ENCODE results near the gene SNX14.

- TF ChIP-seq, protein P1, sequence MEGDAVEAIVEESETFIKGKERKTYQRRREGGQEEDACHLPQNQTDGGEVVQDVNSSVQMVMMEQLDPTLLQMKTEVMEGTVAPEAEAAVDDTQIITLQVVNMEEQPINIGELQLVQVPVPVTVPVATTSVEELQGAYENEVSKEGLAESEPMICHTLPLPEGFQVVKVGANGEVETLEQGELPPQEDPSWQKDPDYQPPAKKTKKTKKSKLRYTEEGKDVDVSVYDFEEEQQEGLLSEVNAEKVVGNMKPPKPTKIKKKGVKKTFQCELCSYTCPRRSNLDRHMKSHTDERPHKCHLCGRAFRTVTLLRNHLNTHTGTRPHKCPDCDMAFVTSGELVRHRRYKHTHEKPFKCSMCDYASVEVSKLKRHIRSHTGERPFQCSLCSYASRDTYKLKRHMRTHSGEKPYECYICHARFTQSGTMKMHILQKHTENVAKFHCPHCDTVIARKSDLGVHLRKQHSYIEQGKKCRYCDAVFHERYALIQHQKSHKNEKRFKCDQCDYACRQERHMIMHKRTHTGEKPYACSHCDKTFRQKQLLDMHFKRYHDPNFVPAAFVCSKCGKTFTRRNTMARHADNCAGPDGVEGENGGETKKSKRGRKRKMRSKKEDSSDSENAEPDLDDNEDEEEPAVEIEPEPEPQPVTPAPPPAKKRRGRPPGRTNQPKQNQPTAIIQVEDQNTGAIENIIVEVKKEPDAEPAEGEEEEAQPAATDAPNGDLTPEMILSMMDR (CRISPR knock-in tag; IDR thresholded peaks at IDR 0.05), result no peak
- TF ChIP-seq, protein P2, sequence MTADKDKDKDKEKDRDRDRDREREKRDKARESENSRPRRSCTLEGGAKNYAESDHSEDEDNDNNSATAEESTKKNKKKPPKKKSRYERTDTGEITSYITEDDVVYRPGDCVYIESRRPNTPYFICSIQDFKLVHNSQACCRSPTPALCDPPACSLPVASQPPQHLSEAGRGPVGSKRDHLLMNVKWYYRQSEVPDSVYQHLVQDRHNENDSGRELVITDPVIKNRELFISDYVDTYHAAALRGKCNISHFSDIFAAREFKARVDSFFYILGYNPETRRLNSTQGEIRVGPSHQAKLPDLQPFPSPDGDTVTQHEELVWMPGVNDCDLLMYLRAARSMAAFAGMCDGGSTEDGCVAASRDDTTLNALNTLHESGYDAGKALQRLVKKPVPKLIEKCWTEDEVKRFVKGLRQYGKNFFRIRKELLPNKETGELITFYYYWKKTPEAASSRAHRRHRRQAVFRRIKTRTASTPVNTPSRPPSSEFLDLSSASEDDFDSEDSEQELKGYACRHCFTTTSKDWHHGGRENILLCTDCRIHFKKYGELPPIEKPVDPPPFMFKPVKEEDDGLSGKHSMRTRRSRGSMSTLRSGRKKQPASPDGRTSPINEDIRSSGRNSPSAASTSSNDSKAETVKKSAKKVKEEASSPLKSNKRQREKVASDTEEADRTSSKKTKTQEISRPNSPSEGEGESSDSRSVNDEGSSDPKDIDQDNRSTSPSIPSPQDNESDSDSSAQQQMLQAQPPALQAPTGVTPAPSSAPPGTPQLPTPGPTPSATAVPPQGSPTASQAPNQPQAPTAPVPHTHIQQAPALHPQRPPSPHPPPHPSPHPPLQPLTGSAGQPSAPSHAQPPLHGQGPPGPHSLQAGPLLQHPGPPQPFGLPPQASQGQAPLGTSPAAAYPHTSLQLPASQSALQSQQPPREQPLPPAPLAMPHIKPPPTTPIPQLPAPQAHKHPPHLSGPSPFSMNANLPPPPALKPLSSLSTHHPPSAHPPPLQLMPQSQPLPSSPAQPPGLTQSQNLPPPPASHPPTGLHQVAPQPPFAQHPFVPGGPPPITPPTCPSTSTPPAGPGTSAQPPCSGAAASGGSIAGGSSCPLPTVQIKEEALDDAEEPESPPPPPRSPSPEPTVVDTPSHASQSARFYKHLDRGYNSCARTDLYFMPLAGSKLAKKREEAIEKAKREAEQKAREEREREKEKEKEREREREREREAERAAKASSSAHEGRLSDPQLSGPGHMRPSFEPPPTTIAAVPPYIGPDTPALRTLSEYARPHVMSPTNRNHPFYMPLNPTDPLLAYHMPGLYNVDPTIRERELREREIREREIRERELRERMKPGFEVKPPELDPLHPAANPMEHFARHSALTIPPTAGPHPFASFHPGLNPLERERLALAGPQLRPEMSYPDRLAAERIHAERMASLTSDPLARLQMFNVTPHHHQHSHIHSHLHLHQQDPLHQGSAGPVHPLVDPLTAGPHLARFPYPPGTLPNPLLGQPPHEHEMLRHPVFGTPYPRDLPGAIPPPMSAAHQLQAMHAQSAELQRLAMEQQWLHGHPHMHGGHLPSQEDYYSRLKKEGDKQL (CRISPR knock-in tag; IDR thresholded peaks at IDR 0.05; ENCODE audit: low read depth), result no peak
- TF ChIP-seq, protein P3, sequence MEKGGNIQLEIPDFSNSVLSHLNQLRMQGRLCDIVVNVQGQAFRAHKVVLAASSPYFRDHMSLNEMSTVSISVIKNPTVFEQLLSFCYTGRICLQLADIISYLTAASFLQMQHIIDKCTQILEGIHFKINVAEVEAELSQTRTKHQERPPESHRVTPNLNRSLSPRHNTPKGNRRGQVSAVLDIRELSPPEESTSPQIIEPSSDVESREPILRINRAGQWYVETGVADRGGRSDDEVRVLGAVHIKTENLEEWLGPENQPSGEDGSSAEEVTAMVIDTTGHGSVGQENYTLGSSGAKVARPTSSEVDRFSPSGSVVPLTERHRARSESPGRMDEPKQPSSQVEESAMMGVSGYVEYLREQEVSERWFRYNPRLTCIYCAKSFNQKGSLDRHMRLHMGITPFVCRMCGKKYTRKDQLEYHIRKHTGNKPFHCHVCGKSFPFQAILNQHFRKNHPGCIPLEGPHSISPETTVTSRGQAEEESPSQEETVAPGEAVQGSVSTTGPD (CRISPR knock-in tag; IDR thresholded peaks at IDR 0.05), result no peak
- TF ChIP-seq HNF4A (CRISPR knock-in tag; IDR thresholded peaks at IDR 0.05), result no peak
- no peak for TF ChIP-seq NR1H2 (CRISPR knock-in tag; IDR thresholded peaks at IDR 0.05; ENCODE audit: borderline replicate concordance, low read depth)
- no peak for TF ChIP-seq IKZF1 (IDR thresholded peaks at IDR 0.05)
- TF ChIP-seq MED8 (CRISPR knock-in tag; IDR thresholded peaks at IDR 0.05; ENCODE audit: insufficient replicate concordance), result no peak
- TF ChIP-seq NR2C2 (CRISPR knock-in tag; IDR thresholded peaks at IDR 0.05; ENCODE audit: borderline replicate concordance), result no peak
- no peak for TF ChIP-seq RFX5 (IDR thresholded peaks at IDR 0.05; ENCODE audit: low read depth, low read length)
- no peak for TF ChIP-seq FOSL2 (CRISPR knock-in tag; IDR thresholded peaks at IDR 0.05)
These were observed 27.9 kb downstream of the SNX14 start for GRCh38 chr6:85565736-85566135.

Data from HepG2 (cell line).